Common myeloid progenitor, CD34-positive (primary cell): ENCODE measurements around the gene ARPC5.

Source experiments
- CTCF ChIA-PET: fragments of 350-600 bp; sonication (Branson Sonifier 250); formaldehyde crosslinking; loops from one replicate; lab custom pipeline; 2021; ENCODE audit warnings: antibody characterized with exemption; lab: Charles Lee
- POLR2A ChIA-PET: fragments of 350-600 bp; sonication (Branson Sonifier 250); formaldehyde crosslinking; loops from one replicate; lab custom pipeline; 2021; ENCODE audit warnings: antibody characterized with exemption; lab: Charles Lee
- DNase-seq, 3 donors: peaks; one replicate each; pipeline versions ENCODE4 v3.0.0 to v3.0.0-alpha.2; 2013
- H3K27ac ChIP-seq, 2 experiments: 1 replicate in 1 of 2; 2 replicates in 1 of 2; pipeline ENCODE4 v1.7.0; 2013; ENCODE audit warnings: inconsistent platforms in 2 of 2, low read length in 2 of 2, mild to moderate bottlenecking in 2 of 2, low read depth in 1 of 2, moderate library complexity in 1 of 2; ENCODE audit not compliant: severe bottlenecking in 2 of 2, insufficient read depth in 1 of 2, poor library complexity in 1 of 2
- H3K27me3 ChIP-seq, 5 experiments: replicated peaks in 2 of 5; 1 replicate in 3 of 5; 2 replicates in 2 of 5; pipeline versions ENCODE4 v1.6.1 to v1.7.0; 2013; ENCODE audit warnings: low read length in 4 of 5, mild to moderate bottlenecking in 2 of 5, moderate library complexity in 2 of 5, inconsistent platforms in 1 of 5; ENCODE audit not compliant: insufficient read depth in 5 of 5, control insufficient read depth in 4 of 5
- H3K36me3 ChIP-seq, 4 experiments: 1 replicate in 2 of 4; 2 replicates in 2 of 4; pipeline versions ENCODE4 v1.6.1 to v1.7.0; 2013; ENCODE audit warnings: low read length in 3 of 4, control low read depth in 1 of 4, mild to moderate bottlenecking in 1 of 4; ENCODE audit not compliant: control insufficient read depth in 4 of 4, insufficient read depth in 4 of 4
- H3K4me1 ChIP-seq, 4 experiments: 1 replicate in 3 of 4; 2 replicates in 1 of 4; pipeline versions ENCODE4 v1.6.1 to v1.7.1; 2013; ENCODE audit warnings: low read length in 3 of 4, mild to moderate bottlenecking in 3 of 4, control low read depth in 1 of 4, inconsistent platforms in 1 of 4, moderate library complexity in 1 of 4; ENCODE audit not compliant: control insufficient read depth in 4 of 4, insufficient read depth in 4 of 4; ENCODE audit errors: control extremely low read depth in 1 of 4
- H3K4me3 ChIP-seq, 7 experiments: 1 replicate in 4 of 7; 2 replicates in 3 of 7; pipeline versions ENCODE4 v1.5.1 to v1.7.0; 2013; ENCODE audit warnings: mild to moderate bottlenecking in 7 of 7, low read length in 6 of 7, moderate library complexity in 6 of 7, inconsistent platforms in 2 of 7, low read depth in 2 of 7, control low read depth in 1 of 7; ENCODE audit not compliant: insufficient read depth in 4 of 7, control insufficient read depth in 1 of 7; ENCODE audit errors: extremely low read depth in 1 of 7
- H3K9me3 ChIP-seq, 5 experiments: 1 replicate in 4 of 5; 2 replicates in 1 of 5; pipeline versions ENCODE4 v1.6.1 to v1.7.1; 2013; ENCODE audit warnings: low read length in 4 of 5, mild to moderate bottlenecking in 2 of 5, inconsistent platforms in 1 of 5, low read depth in 1 of 5, moderate library complexity in 1 of 5; ENCODE audit not compliant: control insufficient read depth in 4 of 5, insufficient read depth in 2 of 5; ENCODE audit errors: control extremely low read depth in 1 of 5
- WGBS: methylation state at CpG from one replicate; pipeline ENCODE4 v1.1.5; 2013; ENCODE audit not compliant: insufficient coverage; 5-methylcytosine and 5-hydroxymethylcytosine counted together

The ARPC5 gene

GRCh38 chr1:183675381-183675780 is 39.8 kb upstream of the ARPC5 start:
- POLR2A ChIA-PET = no interaction called here
- Histone ChIP-seq H3K4me3 (no peak overlapping the region), H3K9me3 (peaks cover 2 to 11% (median 5%) of the 10 kb centered on the region in 5 experiments), H3K27me3 (no peaks in the 10 kb centered on the region), H3K27ac (no peak overlapping the region), H3K4me1 (no peaks in the 10 kb centered on the region), H3K36me3 (no peaks in the 10 kb centered on the region)
- CTCF ChIA-PET = interaction anchor here (1.0 to 1.3 kb wide), 2 partner anchors 10 to 19 kb away, joined by 3 read pairs; no protein-coding TSS in a partner anchor
- no peak for DNase-seq

- peaks cover 2 to 11% (median 5%) of the 10 kb centered on the region in 5 experiments for H3K9me3 ChIP-seq
- H3K27me3 ChIP-seq = no peaks in the 10 kb centered on the region
- DNase-seq = no peak
- no CpG with 5 or more reads among the region's 2 CpGs for WGBS
- no peaks in the 10 kb centered on the region for H3K4me1 ChIP-seq
- H3K27ac ChIP-seq = no peak overlapping the region
- H3K4me3 ChIP-seq = no peak overlapping the region
- POLR2A ChIA-PET = no interaction called here
- no peaks in the 10 kb centered on the region for H3K36me3 ChIP-seq
- CTCF ChIA-PET = interaction anchor here (1.3 kb wide), 1 partner anchor 11 kb away, joined by 3 read pairs; no protein-coding TSS in a partner anchor
Observed at GRCh38 chr1:183674886-183675285, 39.3 kb upstream of the ARPC5 start.

GRCh38 chr1:183674339-183674738 is 38.8 kb upstream of the ARPC5 start:
- Histone ChIP-seq H3K27ac (no peak overlapping the region), H3K4me3 (no peak overlapping the region), H3K36me3 (no peaks in the 10 kb centered on the region), H3K27me3 (no peaks in the 10 kb centered on the region), H3K9me3 (peaks cover 2 to 11% (median 5%) of the 10 kb centered on the region in 5 experiments), H3K4me1 (no peaks in the 10 kb centered on the region)
- ChIA-PET CTCF (no interaction called here), POLR2A (no interaction called here)
- no CpG with 5 or more reads among the region's 1 CpG for WGBS
- DNase-seq = no peak

DNA sequence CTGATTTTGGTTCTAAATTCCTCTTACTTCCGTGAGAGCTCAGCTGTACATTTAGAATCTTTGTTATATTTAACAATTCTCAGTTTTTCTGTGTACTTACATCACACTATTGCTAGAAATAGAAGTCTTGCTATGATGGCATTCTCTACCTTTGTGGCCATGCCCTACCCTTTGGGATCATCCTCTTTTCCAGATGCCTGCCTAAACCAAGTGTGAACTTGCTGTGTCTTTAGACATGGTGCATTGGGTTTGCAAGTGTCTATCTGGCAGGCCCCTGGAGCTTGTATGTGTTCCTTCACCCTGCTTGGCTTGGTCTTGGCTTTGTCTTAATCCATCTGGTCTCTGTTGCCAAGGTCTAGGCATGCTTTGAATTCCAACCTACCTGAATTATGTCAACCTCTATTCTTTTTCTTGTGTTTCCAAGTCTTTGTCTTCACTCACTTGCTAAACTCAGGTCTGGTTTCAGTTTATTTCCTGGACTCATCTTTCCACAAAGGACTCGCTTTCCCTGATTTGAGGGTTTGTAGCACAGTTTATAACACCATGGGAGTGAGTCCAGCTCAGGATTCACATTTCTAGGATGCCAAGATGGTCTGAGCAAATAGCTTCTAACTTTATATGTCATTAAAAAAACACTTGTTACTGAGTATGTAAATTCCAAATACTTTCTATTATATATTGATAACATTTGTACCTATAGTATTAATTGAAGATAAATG is 38.2 kb upstream of the ARPC5 start:
- Histone ChIP-seq H3K4me1 (no peaks in the 10 kb centered on the region), H3K9me3 (peaks cover 2 to 11% (median 5%) of the 10 kb centered on the region in 5 experiments), H3K27ac (no peak overlapping the region), H3K36me3 (no peaks in the 10 kb centered on the region), H3K4me3 (no peak overlapping the region), H3K27me3 (no peaks in the 10 kb centered on the region)
- CTCF ChIA-PET = no interaction called here
- no peak for DNase-seq
- no CpG with 5 or more reads among the region's 2 CpGs for WGBS
- POLR2A ChIA-PET = no interaction called here

GRCh38 chr1:183670169-183670568 is 34.6 kb upstream of the ARPC5 start:
- no peak for DNase-seq
- Histone ChIP-seq H3K4me1 (no peaks in the 10 kb centered on the region), H3K27me3 (no peaks in the 10 kb centered on the region), H3K9me3 (peaks cover 2 to 11% (median 5%) of the 10 kb centered on the region in 5 experiments), H3K4me3 (no peak overlapping the region), H3K36me3 (no peaks in the 10 kb centered on the region), H3K27ac (no peak overlapping the region)
- POLR2A ChIA-PET = no interaction called here
- 83% methylated on average over 1 of the region's 1 CpG for WGBS
- CTCF ChIA-PET = interaction anchor here (1.1 kb wide), 1 partner anchor 15 kb away, joined by 7 read pairs; no protein-coding TSS in a partner anchor

DNA sequence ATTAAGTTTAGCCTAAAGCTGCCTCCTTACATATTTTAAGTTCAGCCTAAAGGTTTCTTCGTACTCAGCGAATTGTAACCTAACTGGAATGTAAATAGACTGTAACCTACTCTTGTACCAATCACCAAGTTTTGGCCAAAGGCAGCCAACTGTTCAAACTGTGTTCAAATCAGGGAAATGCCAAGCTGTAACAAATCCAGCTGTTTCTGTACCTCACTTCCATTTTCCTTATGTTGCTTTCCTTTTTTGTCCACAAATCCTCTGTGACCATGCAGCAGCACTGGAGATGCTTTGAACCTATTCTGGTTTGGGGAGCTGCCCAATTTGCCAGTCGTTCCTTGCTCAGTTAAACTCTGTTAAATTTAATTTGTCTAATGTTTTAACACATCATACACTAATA is 20.8 kb upstream of the ARPC5 start:
- Histone ChIP-seq H3K9me3 (no peaks in the 10 kb centered on the region), H3K36me3 (no peaks in the 10 kb centered on the region), H3K4me1 (peaks cover 0 to 9% (median 6%) of the 10 kb centered on the region in 4 experiments), H3K4me3 (no peak overlapping the region), H3K27me3 (no peaks in the 10 kb centered on the region), H3K27ac (no peak overlapping the region)
- DNase-seq = no peak
- ChIA-PET CTCF (interaction anchor here (1.2 to 6.2 kb wide), 10 partner anchors 11 to 264 kb away, joined by 3 to 138 read pairs (median 7); no protein-coding TSS in a partner anchor), POLR2A (interaction anchor here (0.6 kb wide), 1 partner anchor 237 kb away, joined by 3 read pairs; no protein-coding TSS in a partner anchor)
- 95% methylated on average over 2 of the region's 3 CpGs for WGBS

- WGBS = 11% methylated on average over 4 of the region's 4 CpGs
- Histone ChIP-seq H3K4me1 (peaks cover 0 to 9% (median 6%) of the 10 kb centered on the region in 4 experiments), H3K4me3 (no peak overlapping the region), H3K27ac (no peak overlapping the region), H3K27me3 (no peaks in the 10 kb centered on the region), H3K36me3 (no peaks in the 10 kb centered on the region), H3K9me3 (no peaks in the 10 kb centered on the region)
- peak; percentile 69 to 80 (median 72) for DNase-seq
- POLR2A ChIA-PET = interaction anchor here (0.6 to 1.0 kb wide), 2 partner anchors 236 to 260 kb away, joined by 3 to 4 read pairs; no protein-coding TSS in a partner anchor
- CTCF ChIA-PET = interaction anchor here (0.8 to 6.2 kb wide), 15 partner anchors 9 to 265 kb away, joined by 3 to 138 read pairs (median 6); no protein-coding TSS in a partner anchor
Observed at GRCh38 chr1:183655562-183656075, 20.0 kb upstream of the ARPC5 start.
